ENCODE results near the gene SLC19A3. TPM values are rescaled to one million over a fixed set of nuclear protein-coding genes. Genes with fewer than 3 reads are reported as not detected.

Gene SLC19A3
- total RNA-seq, 1 donor from 2014 or later: 0.38 TPM

GRCh38 chr2:227643990-227644551 lies 73.8 kb downstream of the SLC19A3 start:
- DNase-seq (ENCODE audit: low spot score): no peak
- intact Hi-C loops (cut with DNase I): no loop called here

- intact Hi-C loops (cut with DNase I): no loop called here
- no peak for DNase-seq (ENCODE audit: low spot score)
Observed at GRCh38 chr2:227642656-227643055, 75.2 kb downstream of the SLC19A3 start.

GRCh38 chr2:227634201-227634600 lies 83.6 kb downstream of the SLC19A3 start:
- intact Hi-C loops (cut with DNase I): no loop called here
- DNase-seq (ENCODE audit: low spot score): no peak

Other genes with a start within 250 kb of the SLC19A3 start
- 58.2 TPM for gene AGFG1, start 245.9 kb downstream of the SLC19A3 start, total RNA-seq
- gene SCYGR2, start 119.1 kb downstream of the SLC19A3 start, total RNA-seq: not detected
- gene SCYGR3, start 103.2 kb downstream of the SLC19A3 start, total RNA-seq: not detected
- gene SCYGR4, start 100.5 kb downstream of the SLC19A3 start, total RNA-seq: not detected
- gene SCYGR5, start 51.2 kb downstream of the SLC19A3 start, total RNA-seq: not detected
- not detected for gene SCYGR6, start 6.7 kb upstream of the SLC19A3 start, total RNA-seq
- gene SCYGR7, start 10.3 kb upstream of the SLC19A3 start, total RNA-seq: not detected
- not detected for gene SCYGR8, start 27.9 kb upstream of the SLC19A3 start, total RNA-seq
- gene CCL20, start 95.8 kb upstream of the SLC19A3 start, total RNA-seq: not detected
- not detected for gene DAW1, start 153.6 kb upstream of the SLC19A3 start, total RNA-seq